Suppressor macrophage treated with lipopolysaccharide for 4 hours (primary cell): ENCODE measurements around the gene C6orf120.
"Not testable (repeated sequence)": the region's sequence is repeated elsewhere in the genome, so short reads cannot be mapped to it uniquely, and the experiment has no call there.

ENCODE experiments used
- DNase-seq: peaks from one replicate; pipeline ENCODE4 v3.0.0-alpha.2; 2020

C6orf120 gene

DNA sequence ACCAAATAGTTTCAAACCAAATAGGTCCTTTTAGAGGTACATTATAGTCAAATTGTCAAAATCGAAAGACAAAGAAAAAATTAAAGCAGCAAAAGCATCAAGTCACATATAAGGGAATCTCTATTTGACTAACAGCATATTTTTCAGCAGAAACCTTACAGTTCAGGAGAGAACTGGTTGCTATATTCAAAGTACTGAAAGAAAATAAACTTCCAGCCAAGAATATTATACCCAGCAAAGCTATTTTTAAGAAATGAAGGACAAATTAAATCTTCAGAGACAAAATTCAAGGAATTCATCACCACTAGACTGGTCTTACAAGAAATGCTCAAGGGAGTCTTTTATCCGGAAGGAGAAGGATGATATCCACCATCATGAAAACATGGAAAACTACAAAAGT is 16.1 kb upstream of the C6orf120 start:
- no peak for DNase-seq

DNA sequence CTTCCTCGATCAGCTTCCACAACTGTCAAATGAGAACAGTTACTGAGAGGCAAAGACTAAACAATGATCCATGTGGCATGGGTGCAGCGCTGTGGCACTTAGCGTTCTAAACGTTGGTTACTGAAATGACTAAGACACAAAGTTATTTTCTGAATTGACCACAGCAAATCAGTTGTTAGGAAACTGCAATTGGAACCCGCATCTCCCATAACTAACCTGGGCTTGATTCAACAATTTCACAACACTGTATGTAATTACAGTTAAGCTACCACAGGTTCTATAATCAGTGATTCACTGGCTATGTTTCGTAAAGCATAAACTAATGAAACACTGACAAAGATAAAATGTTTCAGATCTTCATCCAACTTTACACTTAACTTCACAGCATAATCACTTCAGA is 12.6 kb upstream of the C6orf120 start:
- DNase-seq: no peak

GRCh38 chr6:169691260-169691659 is 10.7 kb upstream of the C6orf120 start:
- no peak for DNase-seq

DNA sequence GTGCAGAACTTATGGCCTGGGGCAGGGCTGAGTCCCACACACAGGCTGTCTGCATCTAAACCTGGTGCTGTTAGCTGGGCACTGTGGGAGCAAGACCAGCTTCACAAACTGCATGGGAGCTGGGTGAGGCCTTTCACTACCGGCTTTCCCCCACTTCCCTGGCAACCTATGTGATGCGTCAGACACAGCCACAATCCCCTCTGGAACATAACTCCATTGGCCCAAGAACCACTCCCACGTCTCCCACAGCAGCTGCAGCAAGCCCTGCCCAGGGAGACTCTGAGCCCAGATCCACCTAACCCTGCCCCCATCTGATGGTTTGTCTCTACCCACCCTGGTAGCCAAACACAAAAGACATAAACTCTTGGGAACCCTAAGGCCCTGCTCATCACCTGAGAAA is 9.4 kb upstream of the C6orf120 start:
- DNase-seq: no peak

GRCh38 chr6:169695131-169695530 is 6.8 kb upstream of the C6orf120 start:
- DNase-seq: no peak

DNA sequence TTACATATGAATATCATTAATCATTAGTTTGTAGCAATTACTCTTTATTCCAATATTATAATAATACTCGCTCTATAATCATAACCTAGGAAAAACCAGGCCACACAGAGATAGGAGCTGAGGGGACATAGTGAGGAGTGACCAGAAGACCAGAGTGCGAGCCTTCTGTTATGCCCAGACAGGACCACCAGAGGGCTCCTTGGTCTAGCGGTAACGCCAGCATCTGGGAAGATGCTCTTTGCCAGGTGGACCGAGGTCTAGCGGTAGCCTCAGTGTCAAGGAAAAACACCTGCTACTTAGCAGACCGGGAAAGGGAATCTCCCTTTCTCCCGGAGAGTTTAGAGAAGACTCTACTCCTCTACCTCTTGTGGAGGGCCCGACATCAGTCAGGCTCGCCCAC is 4.8 kb upstream of the C6orf120 start:
- DNase-seq: not testable (repeated sequence)

GRCh38 chr6:169700296-169700695 is 1.6 kb upstream of the C6orf120 start:
- peak; percentile 23 for DNase-seq

- DNase-seq: peak; percentile 28
Observed at GRCh38 chr6:169701311-169701953, 494 bp upstream of the C6orf120 start.

DNA sequence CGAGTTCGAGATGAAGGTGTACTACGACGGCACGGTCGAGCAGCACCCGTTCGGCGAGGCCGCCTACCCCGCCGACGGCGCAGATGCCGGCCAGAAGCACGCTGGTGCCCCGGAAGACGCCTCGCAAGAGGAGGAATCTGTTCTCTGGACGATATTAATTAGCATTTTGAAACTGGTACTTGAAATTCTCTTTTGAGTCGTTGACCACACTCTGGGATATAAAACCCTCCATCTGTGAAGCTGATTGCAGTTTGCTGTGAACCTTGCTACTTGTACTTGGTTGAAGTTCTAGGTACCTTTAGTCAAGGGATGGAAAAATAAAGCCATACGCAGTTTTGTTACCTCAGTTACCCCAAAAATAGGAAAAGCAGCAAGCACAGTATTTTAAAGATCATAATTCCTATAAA is 917 bp downstream of the C6orf120 start:
- no peak for DNase-seq

- DNase-seq: no peak
Observed at GRCh38 chr6:169707772-169708171, 5.8 kb downstream of the C6orf120 start.

- DNase-seq: no peak
Observed at GRCh38 chr6:169709293-169709692, 7.4 kb downstream of the C6orf120 start.

DNA sequence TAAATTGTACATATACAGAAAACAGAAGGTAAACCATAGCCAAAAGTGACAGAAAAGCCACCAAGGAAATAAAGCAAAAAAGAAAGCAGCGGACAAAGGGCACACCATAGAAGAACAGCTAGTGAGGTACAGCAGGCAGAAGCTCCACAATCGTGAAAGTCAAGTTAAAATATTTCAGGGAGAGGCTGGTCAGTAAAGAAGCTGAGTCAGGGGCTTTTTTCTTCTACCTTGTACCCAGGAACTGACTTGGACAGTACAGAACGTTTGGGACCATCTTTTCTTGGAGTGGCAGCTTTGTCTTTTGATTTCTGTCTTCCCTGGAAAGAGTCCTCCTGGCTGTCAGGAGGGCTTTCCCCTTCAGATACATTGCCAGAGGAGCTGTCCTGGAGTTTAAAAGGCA is 8.1 kb downstream of the C6orf120 start:
- DNase-seq: no peak

- no peak for DNase-seq
Observed at GRCh38 chr6:169714178-169714577, 12.3 kb downstream of the C6orf120 start.

DNA sequence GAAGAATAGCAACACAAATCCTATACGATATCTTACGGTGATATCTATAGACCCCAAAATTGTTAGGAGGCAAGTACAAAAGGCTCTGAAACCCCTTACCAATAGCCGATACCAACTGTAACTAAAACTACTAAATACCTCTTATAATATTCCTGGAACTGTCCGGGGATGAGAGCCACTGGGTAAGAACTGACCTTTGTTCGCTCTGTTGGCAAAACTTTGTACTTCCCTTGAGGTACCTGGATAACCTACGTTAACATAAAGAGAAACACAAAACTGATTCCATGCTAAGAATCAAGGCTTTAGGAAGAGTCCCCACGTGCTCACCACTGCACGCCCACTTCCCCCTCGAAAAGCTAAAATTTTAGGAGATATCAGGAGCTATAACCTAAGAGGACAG is 12.7 kb downstream of the C6orf120 start:
- no peak for DNase-seq

DNA sequence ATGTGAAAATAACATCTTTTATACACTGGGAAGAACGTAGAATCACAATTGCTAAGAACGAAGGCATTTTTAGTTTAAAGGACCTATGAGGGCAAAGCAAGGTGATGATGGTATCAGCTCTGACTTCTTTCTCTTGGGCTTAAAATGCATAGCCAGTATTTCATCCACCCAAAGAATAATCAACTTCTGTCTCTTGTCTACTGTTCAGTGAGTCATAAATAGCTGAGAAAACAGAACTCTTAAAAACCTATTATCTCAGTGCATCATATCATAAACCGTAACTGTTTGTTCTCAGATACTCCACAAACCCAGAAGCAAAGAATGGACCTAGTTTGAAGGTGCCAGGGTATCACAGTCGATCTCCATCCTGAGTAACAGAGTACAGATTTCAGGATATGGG is 17.2 kb downstream of the C6orf120 start:
- no peak for DNase-seq

GRCh38 chr6:169720207-169720855 is 18.4 kb downstream of the C6orf120 start:
- peak; percentile 36 for DNase-seq

DNA sequence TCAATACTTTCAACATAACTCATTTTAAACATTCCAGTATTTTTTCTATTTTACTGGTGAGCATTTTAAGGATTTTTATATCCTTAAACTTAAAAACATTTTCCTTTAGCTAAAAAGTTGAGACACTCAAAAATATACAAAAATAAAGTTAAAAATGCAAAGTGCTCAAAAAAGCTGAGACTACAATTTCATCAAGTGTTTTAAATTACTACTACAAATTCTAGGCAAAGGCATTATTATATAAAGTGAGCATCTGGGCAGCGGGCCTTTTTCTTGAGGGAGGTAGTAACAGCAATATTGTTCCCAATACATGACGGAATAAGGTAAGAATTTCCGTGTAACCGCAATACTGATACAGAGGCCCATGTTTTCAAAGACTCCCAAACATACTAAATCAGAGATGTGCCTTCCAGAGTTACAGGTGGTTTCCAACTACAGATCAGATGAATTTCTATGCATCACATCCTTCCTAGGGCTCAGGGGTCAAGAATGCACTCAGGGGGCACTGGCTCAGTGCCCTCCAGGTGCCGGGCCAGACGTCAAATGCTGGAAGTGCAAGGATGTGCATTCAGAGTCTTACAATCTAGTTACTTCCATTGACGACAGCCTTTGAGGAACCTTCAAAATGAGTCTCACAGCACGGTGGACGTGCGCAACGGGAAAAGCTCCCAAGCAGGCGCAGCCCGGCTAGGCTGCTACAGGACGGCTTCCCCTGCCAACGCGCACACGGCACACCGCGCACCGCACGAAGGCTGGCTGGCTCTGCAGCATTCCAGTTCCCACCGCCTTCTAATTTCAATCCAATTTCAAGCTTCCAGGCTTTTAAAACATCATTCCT is 20.7 kb downstream of the C6orf120 start:
- peak; percentile 68 for DNase-seq

DNA sequence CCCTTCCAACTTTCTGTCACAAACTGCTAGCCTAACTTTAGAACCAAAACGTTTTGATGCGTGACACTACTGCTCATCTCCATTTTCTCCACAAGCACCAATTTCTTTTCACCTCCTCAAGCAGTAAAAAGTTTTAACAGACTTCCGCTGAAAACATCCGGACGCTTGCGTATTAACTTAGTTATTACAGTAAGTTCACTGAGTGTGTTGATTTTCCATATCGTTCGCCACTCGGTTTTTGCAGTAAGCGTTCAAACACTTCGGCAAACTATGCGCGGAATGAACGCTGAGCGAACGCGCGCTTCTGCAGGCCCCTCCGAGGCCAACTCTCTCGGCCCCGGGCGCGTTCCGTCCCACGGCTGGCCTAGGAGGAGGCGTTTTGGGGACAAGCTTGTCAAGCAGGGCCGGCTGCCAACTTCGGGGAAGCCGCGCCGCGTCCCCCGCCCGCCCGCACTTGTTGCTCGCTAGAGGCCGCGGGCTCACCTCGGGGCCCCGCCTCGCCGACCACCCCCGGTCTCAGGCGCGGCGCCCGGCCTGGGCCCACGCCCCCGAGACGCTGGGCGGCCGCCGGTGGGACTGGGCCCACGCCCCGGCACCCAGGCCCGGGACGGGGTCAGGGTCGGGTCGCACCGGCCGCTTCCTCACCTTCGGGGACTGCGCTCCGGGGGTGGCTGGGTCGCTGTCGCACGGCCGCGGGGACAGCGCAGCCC is 21.4 kb downstream of the C6orf120 start:
- DNase-seq: peak; percentile 53

DNA sequence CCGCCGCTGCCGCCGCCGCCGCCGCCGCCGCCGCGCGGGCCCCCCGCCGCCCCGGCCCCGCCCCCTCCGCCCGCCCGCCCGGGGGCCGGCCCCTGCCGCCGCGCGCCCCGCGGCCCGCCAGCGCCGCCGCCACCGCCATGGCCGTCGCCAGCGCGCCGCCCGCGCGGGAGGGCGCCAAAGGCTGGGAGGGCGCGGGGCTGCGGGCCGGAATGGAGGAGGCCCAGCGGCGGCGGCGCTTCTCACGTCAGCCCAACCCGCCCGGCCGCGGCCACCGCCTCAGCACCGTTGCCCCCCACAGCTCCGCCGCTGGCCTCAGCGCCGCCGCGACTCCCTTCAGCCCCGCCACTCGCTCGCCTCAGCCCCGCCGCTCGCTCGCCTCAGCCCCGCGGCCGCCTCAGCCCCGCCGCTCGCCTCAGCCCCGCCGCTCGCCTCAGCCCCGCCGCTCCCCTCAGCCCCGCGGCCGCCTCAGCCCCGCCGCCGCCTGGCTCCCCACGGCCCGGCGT is 22.1 kb downstream of the C6orf120 start:
- peak; percentile 49 for DNase-seq

- peak; percentile 37 for DNase-seq
Observed at GRCh38 chr6:169724494-169725124, 22.7 kb downstream of the C6orf120 start, which contains the start of gene PHF10. Gene PHF10 (minus strand): TSS chr6:169724500. CDS start chr6:169723931, 569 bp downstream.

DNA sequence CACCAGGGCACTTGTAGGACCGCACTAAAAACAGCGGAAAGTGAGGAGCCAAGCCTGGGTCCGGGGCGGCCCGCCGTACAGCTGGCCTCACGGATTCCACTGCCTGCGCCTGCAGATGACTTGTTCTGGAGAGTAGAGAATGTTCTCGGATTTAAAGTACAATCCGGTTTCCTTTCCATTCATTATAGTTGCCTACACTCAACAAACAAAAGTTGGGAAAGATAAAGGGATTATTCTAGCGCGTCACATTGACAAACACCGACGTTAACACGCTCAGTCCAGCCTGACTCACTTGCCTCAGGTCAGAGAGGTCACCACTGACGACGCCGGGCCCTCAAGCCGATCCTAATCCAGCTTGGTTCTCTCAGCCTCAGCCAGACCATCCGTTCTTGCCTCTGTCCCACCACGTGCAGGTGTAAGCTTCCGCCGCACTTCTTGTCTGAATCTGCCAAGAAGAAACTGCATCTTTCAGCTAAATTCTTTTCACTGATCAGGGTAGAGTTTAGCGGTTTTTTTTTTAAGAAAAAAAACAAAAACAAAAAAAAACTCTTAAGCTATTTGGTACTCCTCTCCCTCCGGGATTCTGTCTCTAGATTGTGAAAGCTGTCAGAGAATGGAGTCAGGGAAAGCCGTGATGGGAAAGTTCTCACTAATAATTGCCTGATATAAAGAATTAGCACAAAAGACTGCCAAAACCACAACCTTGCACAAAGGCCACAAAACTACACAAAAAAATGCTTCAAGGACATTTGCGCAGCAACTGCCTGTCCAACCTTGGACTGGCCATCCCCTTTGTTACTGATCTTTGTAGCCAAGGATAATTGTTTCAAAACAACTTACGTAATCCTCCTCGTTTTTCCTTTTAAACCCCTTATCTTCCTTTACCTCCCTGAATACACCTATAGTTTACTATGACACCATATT is 23.5 kb downstream of the C6orf120 start:
- peak; percentile 65 for DNase-seq
